GM12878 (cell line): ENCODE data around the gene RETREG3. TPM values are rescaled to one million over a fixed set of nuclear protein-coding genes. Genes with fewer than 3 reads are reported as not detected.

Source experiments
- BMI1 ChIP-seq: fragments of 450-650 bp; IDR thresholded peaks from 2 replicates; pipeline ENCODE4 v1.6.1; 2016; ENCODE audit warnings: mild to moderate bottlenecking, moderate library complexity, borderline replicate concordance
- MYB ChIP-seq: fragments of 150-350 bp; IDR thresholded peaks from 2 replicates; pipeline ENCODE4 v1.6.1; 2014; ENCODE audit warnings: mild to moderate bottlenecking, low read depth, low read length, borderline replicate concordance
- NFYA ChIP-seq: IDR thresholded peaks from 2 replicates; pipeline ENCODE4 v1.6.1; 2011; ENCODE audit warnings: low read depth, mild to moderate bottlenecking, low read length, improper control_type of control experiment, borderline replicate concordance
- NR2C2 ChIP-seq: IDR thresholded peaks from 2 replicates; pipeline ENCODE4 v1.6.1; 2011; ENCODE audit warnings: borderline replicate concordance, low read depth; ENCODE audit not compliant: control insufficient read depth, insufficient read length
- PAX5 ChIP-seq: IDR thresholded peaks from 2 replicates; pipeline ENCODE4 v1.6.1; 2011; ENCODE audit warnings: low read depth, low read length, borderline replicate concordance
- RAD21 ChIP-seq: IDR thresholded peaks from 2 replicates; pipeline ENCODE4 v1.6.1; 2011; ENCODE audit warnings: mild to moderate bottlenecking, low read depth, low read length, moderate library complexity; ENCODE audit not compliant: insufficient read depth
- RCOR1 ChIP-seq: conservative IDR thresholded peaks from 2 replicates; pipeline ENCODE4 v1.6.1; 2012; ENCODE audit warnings: low read depth, low read length, improper control_type of control experiment
- SIN3A ChIP-seq: IDR thresholded peaks from 2 replicates; pipeline ENCODE4 v1.6.1; 2012; ENCODE audit warnings: low read depth, low read length, improper control_type of control experiment
- SREBF2 ChIP-seq: IDR thresholded peaks from 2 replicates; pipeline ENCODE4 v1.6.1; 2012; ENCODE audit warnings: mild to moderate bottlenecking, low read length
- SUZ12 ChIP-seq: fragments of 200-600 bp; sonication (generic); IDR thresholded peaks from one replicate; pipeline ENCODE4 v1.6.1; 2018; ENCODE audit warnings: antibody characterized with exemption, mild to moderate bottlenecking; ENCODE audit not compliant: unreplicated experiment
- polyA plus RNA-seq, 11 experiments: library from polyadenylated mRNA; depleted of rRNA in 4 of 11; unstranded in 6 of 11; stranded (reverse) in 5 of 11; fragments of >200 nt; fragmentation: Nextera tagmentation in 4 of 11; fragmentation: Illumina TruSeq in 1 of 11; extraction: Ambion mirVana in 4 of 11; extraction: Trizol in 1 of 11; gene quantifications; 1 replicate in 1 of 11; 2 replicates in 10 of 11; pipeline versions ENCODE4 v1.2.1 to v1.2.3, GENCODE V29; 2011 to 2016; ENCODE audit warnings: inconsistent platforms in 2 of 11, missing spikeins in 2 of 11, low read depth in 1 of 11
- total RNA-seq, 4 experiments: library from RNA; depleted of rRNA in 3 of 4; stranded (reverse); fragments of >200 nt in 3 of 4; fragmentation: Illumina TruSeq in 1 of 4; extraction: Trizol in 1 of 4; gene quantifications; 2 replicates each; pipeline versions ENCODE4 v1.2.1 to v1.2.3, GENCODE V29; 2013 to 2021
- TF ChIP-seq, protein P1 (sequence below): IDR thresholded peaks from 2 replicates; pipeline ENCODE4 v1.6.1; 2012; ENCODE audit warnings: low read length, inconsistent platforms
- TF ChIP-seq, protein P2 (sequence below), 3 experiments: IDR thresholded peaks in 2 of 3; conservative IDR thresholded peaks in 1 of 3; 2 replicates each; pipeline ENCODE4 v1.5.1; 2011; ENCODE audit warnings: low read depth in 3 of 3, low read length in 3 of 3, mild to moderate bottlenecking in 3 of 3, control low read depth in 2 of 3, moderate library complexity in 2 of 3, inconsistent platforms in 1 of 3, mixed read lengths in 1 of 3; ENCODE audit not compliant: control insufficient read depth in 2 of 3, insufficient read depth in 1 of 3; ENCODE audit errors: extremely low read depth in 1 of 3
- TF ChIP-seq, protein P3 (sequence below): IDR thresholded peaks from 2 replicates; pipeline ENCODE4 v1.6.1; 2011; ENCODE audit warnings: borderline replicate concordance, low read depth, mild to moderate bottlenecking, moderate library complexity, low read length; ENCODE audit not compliant: insufficient read depth, poor library complexity, severe bottlenecking
- TF ChIP-seq, protein P4 (sequence below): IDR thresholded peaks from 2 replicates; pipeline ENCODE4 v1.6.1; 2011; ENCODE audit warnings: low read depth, mild to moderate bottlenecking, low read length, moderate library complexity, borderline replicate concordance; ENCODE audit errors: extremely low read depth
- TF ChIP-seq, protein P5 (sequence below): IDR thresholded peaks from 2 replicates; pipeline ENCODE4 v1.6.1; 2012; ENCODE audit warnings: low read depth, low read length, improper control_type of control experiment
- TF ChIP-seq, protein P6 (sequence below): fragments of 450-650 bp; IDR thresholded peaks from 2 replicates; pipeline ENCODE4 v1.6.1; 2017; ENCODE audit warnings: borderline replicate concordance
- TF ChIP-seq, protein P7 (sequence below): fragments of 150-350 bp; IDR thresholded peaks from 2 replicates; pipeline ENCODE4 v1.6.1; 2014; ENCODE audit warnings: mild to moderate bottlenecking, low read depth, low read length

The RETREG3 gene
- total and polyA plus RNA-seq, 10 of the 15 experiments (the other 5 are each of a cell fraction or from before 2014, with no cell fraction given): 7.0 to 50.6 (median 27.3) TPM

DNA sequence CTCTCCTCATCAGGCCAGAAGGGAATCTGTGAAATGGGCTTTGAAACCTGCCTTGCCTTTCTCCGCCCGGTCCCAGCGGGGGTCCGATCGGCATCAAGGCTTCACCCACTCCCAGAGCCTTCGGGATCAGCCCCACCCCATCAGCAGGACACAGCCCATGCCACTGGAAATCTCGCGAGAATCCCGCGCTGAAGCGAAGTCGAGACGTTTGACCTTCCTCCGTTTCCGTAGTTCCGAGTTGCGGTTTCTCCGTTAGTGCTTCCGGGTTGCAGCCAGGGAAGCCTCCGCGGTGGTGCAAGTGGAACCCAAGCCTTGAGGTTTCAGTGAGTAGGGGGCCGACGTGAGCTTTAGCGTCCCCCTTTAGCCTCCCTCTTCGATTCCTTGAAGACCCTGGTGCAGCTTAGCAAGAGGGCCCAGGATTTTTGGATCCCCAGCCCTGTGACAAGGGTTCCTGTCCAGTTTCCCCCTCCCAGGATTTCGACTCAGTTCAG is 47.2 kb downstream of the RETREG3 start, which contains the start of gene COASY (continued):
- TF ChIP-seq, protein P1, sequence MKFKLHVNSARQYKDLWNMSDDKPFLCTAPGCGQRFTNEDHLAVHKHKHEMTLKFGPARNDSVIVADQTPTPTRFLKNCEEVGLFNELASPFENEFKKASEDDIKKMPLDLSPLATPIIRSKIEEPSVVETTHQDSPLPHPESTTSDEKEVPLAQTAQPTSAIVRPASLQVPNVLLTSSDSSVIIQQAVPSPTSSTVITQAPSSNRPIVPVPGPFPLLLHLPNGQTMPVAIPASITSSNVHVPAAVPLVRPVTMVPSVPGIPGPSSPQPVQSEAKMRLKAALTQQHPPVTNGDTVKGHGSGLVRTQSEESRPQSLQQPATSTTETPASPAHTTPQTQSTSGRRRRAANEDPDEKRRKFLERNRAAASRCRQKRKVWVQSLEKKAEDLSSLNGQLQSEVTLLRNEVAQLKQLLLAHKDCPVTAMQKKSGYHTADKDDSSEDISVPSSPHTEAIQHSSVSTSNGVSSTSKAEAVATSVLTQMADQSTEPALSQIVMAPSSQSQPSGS: no peak; the same call in 1 of the 2 replicates
- TF ChIP-seq, protein P2, sequence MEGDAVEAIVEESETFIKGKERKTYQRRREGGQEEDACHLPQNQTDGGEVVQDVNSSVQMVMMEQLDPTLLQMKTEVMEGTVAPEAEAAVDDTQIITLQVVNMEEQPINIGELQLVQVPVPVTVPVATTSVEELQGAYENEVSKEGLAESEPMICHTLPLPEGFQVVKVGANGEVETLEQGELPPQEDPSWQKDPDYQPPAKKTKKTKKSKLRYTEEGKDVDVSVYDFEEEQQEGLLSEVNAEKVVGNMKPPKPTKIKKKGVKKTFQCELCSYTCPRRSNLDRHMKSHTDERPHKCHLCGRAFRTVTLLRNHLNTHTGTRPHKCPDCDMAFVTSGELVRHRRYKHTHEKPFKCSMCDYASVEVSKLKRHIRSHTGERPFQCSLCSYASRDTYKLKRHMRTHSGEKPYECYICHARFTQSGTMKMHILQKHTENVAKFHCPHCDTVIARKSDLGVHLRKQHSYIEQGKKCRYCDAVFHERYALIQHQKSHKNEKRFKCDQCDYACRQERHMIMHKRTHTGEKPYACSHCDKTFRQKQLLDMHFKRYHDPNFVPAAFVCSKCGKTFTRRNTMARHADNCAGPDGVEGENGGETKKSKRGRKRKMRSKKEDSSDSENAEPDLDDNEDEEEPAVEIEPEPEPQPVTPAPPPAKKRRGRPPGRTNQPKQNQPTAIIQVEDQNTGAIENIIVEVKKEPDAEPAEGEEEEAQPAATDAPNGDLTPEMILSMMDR (IDR thresholded peaks at IDR 0.05 in 2 of 3, conservative IDR thresholded peaks at IDR 0.05 in 1 of 3; ENCODE audit: control insufficient read depth in 2 of 3, extremely low read depth in 1 of 3, insufficient read depth in 1 of 3, low read depth in 3 of 3, low read length in 3 of 3): no peak
- TF ChIP-seq BMI1 (no peak), NR2C2 (peak; percentile 88), RAD21 (no peak), RCOR1 (peak; percentile 98), MYB (0 out of 2 replicates have a peak, but pooled peaks have one; percentile 57), PAX5 (peak; percentile 23; the same call in 1 of the 2 replicates), SIN3A (peak; percentile 54; the same call in 1 of the 2 replicates), SREBF2 (no peak), SUZ12 (no peak), NFYA (no peak)
- TF ChIP-seq, protein P3, sequence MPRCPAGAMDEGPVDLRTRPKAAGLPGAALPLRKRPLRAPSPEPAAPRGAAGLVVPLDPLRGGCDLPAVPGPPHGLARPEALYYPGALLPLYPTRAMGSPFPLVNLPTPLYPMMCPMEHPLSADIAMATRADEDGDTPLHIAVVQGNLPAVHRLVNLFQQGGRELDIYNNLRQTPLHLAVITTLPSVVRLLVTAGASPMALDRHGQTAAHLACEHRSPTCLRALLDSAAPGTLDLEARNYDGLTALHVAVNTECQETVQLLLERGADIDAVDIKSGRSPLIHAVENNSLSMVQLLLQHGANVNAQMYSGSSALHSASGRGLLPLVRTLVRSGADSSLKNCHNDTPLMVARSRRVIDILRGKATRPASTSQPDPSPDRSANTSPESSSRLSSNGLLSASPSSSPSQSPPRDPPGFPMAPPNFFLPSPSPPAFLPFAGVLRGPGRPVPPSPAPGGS: peak; percentile 25
- TF ChIP-seq, protein P4, sequence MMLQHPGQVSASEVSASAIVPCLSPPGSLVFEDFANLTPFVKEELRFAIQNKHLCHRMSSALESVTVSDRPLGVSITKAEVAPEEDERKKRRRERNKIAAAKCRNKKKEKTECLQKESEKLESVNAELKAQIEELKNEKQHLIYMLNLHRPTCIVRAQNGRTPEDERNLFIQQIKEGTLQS: no peak
- TF ChIP-seq, protein P5, sequence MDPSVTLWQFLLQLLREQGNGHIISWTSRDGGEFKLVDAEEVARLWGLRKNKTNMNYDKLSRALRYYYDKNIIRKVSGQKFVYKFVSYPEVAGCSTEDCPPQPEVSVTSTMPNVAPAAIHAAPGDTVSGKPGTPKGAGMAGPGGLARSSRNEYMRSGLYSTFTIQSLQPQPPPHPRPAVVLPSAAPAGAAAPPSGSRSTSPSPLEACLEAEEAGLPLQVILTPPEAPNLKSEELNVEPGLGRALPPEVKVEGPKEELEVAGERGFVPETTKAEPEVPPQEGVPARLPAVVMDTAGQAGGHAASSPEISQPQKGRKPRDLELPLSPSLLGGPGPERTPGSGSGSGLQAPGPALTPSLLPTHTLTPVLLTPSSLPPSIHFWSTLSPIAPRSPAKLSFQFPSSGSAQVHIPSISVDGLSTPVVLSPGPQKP: no peak
- TF ChIP-seq, protein P6, sequence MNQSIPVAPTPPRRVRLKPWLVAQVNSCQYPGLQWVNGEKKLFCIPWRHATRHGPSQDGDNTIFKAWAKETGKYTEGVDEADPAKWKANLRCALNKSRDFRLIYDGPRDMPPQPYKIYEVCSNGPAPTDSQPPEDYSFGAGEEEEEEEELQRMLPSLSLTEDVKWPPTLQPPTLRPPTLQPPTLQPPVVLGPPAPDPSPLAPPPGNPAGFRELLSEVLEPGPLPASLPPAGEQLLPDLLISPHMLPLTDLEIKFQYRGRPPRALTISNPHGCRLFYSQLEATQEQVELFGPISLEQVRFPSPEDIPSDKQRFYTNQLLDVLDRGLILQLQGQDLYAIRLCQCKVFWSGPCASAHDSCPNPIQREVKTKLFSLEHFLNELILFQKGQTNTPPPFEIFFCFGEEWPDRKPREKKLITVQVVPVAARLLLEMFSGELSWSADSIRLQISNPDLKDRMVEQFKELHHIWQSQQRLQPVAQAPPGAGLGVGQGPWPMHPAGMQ: peak; percentile 92
- TF ChIP-seq, protein P7, sequence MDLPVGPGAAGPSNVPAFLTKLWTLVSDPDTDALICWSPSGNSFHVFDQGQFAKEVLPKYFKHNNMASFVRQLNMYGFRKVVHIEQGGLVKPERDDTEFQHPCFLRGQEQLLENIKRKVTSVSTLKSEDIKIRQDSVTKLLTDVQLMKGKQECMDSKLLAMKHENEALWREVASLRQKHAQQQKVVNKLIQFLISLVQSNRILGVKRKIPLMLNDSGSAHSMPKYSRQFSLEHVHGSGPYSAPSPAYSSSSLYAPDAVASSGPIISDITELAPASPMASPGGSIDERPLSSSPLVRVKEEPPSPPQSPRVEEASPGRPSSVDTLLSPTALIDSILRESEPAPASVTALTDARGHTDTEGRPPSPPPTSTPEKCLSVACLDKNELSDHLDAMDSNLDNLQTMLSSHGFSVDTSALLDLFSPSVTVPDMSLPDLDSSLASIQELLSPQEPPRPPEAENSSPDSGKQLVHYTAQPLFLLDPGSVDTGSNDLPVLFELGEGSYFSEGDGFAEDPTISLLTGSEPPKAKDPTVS: no peak
